ENCODE data around the gene BTG4.

The BTG4 gene

DNA sequence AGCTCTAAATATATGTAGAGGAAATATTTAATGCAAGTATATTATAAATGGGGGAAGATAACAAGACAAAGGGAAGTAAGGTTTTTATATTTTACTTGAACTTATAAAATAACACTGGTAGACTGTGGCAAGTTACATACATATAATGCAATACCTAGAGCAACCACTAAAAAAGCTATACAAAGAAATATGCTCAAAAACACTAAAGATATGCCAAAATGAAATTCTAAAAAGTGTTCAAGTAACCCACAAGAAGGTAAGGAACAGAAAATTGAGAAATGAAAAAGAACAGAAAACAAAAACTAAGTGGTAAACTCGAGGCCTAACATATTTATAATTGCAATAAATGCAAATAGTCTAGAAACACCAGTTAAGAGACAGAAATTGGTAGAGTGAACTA lies 32.5 kb downstream of the BTG4 start:
- no peak for FAIRE-seq

DNA sequence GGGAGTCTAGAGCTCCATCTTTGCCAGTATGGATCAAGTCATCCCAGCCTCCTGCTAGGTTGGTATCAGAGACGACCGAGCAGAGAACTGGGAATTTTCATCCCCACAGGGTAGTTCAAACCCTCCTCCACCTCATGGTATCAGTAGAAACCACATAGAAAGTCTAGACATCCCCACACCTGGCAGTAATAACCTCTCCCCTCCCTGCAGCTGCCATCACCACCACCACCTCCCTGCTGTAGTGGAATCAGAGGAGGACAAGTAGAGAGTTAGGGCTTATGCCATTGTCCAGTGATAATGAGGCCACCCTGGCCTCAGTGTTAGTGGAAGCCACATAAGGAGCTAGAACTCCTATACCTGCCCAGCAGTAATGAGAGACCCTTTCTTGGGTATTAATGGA lies 34.3 kb downstream of the BTG4 start:
- FAIRE-seq, result no peak

DNA sequence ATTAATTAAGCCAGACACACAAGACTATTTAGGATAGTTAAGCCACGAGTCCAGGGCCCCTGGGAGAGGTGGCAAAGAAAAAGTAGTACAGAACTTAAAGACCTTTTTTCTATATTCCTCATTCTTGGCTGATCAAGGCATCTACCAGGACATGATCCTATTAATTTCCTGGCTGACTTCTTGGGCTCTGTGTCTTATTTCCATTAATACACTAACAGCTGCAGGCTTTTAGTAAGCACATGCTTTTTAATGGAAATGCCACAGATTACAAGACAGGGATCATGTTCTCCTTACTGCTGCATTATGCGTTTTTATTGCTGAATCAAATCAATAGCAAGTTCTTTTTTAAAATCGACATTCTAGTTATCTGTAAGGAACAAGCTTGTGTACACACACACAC lies 35.2 kb downstream of the BTG4 start:
- no peak for FAIRE-seq

DNA sequence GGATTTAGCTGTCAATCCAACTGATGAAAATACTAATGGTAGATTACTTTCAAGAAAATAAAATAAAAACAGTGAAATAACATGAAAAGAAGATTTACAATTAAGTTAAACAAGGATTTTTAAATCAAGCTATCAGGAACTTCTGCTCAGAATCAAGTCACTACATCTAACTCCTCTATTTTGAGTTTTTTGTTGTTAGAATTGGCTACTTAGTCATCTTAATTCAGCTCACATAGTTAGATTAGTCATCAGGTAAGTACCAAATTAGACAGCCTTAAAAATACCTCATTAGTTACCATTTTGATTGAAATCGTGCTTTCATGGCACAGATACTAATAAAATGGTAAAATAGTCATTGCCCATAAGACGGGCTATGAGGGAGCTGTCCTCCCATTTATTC lies 35.8 kb downstream of the BTG4 start:
- no peak for FAIRE-seq

DNA sequence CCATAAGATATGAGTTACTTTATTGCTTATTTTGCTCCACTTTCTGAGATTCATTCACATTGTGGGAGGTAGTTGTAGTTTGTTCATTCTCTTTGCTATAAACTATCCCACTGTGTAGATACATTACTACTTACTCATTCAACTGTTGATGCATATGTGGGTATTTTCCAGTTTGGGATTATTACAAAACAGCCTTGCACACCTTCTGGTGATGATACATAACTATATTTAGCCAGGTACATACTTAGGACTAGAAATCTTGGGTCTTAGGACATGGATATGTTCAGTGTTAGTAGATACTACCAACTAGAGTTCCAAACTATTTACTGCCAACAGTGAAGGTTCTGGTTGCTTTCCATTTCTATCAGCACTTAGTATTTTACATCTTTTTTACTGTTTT lies 37.8 kb downstream of the BTG4 start:
- FAIRE-seq, result no peak

DNA sequence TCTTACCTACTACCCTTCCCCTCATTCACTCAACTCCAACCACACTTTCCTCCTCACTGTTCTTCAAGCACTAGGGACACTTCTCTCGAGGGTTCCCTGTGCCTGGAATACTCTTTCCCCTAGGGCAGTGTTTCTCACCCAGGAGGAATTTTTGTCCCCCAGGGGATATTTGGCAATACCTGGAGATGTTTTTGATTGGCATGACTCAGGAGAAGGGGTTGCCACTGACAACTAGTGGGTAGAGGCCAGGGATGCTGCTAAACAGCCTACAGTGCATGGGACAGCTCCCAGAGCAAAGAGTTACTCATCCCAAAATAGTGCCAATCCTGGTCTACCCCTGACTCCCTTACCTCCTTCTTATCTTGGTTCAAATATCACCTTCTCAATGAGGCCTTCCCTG lies 40.0 kb downstream of the BTG4 start:
- FAIRE-seq, result no peak

DNA sequence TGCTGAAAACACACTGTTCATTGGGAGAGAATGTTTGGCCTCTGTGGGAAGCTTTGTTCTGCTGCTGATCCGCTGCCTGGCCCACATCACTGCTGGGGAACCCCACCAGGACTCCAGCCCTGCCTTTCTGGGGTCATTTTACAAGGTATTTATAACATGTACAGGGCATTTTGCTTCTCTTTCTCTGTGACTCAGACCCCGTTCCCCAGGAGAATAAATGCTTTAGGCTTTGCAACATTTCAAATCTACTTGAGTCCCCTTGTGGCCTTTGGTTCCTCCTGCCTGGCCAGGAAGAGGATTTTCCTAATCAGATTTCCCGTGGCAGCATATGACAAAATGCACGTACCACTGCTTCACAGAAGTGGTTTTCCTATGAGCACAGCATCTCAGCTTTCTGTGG lies 43.0 kb downstream of the BTG4 start:
- no peak for FAIRE-seq

DNA sequence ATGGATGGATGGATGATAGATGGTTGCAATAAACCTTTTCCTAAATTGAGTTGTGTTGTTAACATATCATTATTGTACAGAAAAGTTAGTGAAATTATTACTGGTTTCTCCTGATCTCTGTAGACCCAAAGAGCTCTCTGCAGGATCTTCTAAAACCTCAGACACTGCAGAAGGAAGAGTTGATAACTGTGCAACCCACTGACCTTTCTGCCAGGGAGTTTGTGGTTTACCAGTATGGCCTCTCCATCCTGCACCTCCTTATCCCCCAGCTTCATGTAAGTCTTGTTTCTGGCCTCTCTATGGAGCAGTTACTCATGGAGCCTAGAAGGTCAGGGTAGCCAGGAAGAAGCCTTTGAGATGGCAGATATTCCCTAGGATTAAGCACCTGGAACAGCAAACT lies 45.6 kb downstream of the BTG4 start:
- no peak for FAIRE-seq

DNA sequence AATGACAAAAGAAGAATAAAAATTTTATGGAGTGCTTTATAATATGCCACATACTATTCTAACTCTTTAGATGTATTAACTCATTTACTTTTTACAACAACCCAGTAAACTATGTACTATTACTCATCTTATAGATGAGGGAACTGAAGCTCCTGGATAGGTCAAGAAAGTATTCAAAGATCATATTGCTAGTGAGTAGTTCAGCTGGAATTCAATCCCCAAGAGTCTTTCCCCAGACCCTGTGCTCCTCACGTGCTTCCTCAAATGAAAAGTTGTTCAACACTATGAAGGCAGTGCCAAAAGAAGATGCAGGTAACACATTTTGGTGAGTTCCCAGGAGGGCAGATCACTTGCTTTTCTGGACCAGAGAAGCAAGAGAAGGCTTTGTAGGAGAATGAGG lies 46.8 kb downstream of the BTG4 start:
- no peak for FAIRE-seq

DNA sequence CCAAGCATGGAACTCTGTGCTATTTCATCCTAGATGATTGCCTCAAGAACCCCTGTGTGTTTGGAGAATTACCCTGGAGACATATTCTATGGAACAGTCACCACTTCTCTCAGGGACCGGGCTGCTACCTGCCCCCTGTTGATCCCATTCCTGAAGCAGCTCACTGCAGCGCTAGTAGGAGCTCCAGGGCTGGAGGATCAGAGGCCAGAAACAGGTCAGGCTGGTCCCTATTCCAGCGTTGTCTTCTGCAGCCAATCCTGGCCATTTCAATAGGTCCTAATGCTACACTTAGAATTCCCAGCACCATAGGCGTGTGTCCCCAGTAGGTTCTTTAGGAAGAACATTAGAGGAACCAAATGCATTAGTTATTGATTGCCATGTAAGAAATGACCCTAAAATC lies 48.9 kb downstream of the BTG4 start:
- FAIRE-seq, result no peak

DNA sequence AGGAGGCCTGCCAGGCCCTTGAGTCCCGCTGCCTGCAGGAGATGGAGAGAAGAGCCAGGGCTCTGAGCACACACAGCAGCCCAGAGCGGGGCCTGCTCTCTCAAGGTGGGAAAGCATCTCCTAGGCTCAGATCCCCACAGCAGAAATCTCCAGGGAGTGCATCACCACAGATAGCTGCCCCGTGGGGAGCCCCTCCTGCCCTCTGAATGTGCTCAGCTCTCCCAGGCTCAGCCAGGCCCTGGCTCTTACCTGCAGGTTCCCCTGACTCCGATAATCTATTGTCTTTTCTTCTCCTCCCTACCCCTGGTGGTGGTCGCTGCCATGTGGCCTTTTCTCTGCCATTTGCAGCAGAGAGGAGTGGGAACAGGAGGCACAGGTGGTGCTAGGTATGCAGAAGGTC lies 49.9 kb downstream of the BTG4 start:
- no peak for FAIRE-seq

DNA sequence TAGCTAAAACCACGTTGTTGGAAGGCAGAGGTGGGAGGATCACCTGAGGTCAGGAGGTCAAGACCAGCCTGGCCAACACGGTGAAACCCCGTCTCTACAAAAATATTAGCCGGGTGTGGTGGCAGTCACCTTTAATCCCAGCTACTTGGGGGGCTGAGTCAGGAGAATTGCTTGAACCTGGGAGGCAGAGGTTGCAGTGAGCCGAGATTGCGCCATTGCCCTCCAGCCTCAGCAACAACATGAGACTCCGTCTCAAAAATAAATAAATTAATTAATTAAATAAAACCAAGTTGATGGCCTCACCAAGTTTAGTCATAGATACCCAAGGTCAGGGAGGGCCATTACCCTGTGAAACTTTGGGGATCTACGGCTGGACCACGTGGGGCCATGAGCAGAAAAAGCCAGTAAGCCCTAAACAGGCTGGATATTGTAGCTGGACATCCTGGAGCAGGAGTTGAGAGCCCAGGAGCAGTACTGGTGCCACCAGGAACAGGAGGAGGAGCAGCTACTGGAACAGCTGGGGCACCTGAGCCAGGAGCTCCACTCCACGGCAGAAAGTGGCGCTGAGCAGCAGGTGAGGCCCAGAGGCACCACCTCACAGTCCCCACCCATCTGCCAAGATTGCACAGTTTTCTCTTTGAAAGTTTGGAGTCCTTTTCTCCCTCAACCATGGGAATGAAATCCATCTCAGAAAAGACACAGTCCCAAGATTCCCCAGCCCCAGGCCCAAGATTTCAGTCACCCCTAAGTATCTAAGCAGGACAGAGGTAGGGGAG lies 50.5 kb downstream of the BTG4 start:
- no peak for FAIRE-seq

DNA sequence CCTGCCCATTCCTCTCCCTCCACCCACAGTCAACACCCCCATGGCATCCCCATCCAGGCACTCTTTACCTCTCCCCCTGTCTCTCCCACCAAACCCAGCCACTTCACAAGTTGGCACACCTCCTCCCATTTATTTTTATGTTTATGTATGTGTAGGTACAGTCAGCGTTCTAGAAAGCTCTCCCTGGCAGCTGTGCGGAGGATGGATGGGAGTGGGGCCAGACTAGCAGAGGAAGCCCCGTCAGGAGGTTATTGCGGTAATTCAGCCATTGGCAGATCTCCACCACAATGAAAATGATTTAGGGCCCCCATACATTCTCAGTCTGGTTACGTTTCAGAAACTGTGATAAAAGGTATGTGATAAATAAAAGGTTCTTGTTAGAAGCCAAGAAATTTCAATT lies 51.3 kb downstream of the BTG4 start:
- no peak for FAIRE-seq

DNA sequence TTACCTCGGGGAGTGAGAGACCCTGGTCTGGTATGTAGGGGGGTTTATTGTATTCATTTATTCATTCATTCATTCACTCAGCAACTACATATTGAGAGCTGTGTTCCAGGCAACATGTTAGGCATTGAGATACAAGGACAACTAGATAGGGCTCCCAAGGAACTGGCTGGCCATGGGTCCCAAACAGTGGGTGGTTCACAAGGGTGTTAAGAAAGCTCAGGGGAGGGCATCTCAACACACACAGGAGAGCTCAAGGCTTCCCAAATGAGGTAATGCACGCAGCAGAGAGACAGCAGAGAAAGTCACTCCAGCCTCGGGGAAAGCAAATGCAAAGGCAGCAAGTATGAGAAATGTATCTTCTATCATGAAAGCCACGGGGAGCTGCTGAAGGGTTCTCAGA lies 51.8 kb downstream of the BTG4 start:
- FAIRE-seq, result no peak

DNA sequence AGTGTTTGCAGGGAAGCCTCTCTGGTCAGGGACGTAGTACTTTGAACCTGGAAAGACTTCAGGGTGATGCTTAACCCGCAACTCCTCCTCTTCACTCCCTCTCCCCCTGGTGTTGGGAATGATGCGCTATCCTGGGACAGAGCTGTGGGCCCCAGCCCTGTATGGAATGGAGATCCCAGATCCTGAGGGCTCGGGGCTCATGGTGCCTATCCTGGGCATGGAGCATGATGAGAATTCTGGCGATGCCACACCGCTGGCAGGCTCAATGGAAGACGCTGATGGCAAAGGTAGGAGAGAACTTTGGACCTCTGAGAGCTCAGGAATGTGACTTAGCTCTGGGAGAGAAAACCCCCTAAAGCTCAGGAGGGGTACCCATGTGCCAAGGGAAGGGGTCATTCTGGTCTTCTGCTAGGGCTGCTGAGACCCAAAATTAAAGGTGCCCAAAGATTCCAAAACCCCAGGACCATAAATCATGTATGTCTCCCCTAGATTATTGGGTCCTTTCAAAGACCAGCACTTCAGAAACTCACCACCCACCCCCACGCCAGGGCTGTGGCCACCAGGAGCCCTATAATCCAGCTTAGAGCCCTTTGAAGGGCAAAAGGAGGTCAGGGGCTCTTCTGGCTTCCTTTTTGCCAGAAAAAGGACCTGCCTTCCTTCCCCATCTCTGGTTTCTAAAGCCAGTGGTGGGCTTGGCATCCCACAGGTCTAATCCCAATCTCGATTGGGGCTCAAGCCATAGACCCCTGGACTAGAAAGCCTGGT lies 52.5 kb downstream of the BTG4 start:
- FAIRE-seq, result no peak

DNA sequence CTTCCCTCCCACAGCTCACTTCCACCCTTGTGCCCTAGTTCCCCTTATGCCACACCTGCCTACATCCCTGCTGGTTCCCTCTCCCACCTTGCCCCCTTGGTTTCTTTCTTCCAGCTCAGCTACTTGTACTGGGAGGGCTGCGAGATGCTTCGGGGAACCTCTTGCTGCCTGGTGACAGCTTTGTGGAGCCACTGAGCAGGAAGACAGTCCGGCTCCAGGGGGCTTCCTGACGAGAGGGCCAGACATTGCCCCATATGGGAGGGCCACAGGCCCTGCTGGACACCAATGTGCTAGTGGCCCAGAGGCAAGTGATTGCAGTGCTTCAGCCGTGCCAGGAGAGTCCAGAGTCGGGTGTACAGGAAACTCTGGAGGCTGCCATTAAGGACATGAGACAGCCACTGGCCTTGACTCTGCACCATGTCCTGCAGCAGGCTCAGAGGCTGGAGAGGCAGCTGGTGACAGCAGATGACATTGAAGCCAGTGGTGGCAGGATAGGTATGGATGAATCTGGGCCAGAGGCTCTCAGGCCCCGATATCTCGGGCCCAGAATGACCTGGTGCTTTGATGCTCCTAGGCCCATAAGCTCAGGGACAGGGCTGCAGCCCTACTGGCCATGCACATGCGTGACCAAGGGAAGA lies 54.3 kb downstream of the BTG4 start:
- no peak for FAIRE-seq

DNA sequence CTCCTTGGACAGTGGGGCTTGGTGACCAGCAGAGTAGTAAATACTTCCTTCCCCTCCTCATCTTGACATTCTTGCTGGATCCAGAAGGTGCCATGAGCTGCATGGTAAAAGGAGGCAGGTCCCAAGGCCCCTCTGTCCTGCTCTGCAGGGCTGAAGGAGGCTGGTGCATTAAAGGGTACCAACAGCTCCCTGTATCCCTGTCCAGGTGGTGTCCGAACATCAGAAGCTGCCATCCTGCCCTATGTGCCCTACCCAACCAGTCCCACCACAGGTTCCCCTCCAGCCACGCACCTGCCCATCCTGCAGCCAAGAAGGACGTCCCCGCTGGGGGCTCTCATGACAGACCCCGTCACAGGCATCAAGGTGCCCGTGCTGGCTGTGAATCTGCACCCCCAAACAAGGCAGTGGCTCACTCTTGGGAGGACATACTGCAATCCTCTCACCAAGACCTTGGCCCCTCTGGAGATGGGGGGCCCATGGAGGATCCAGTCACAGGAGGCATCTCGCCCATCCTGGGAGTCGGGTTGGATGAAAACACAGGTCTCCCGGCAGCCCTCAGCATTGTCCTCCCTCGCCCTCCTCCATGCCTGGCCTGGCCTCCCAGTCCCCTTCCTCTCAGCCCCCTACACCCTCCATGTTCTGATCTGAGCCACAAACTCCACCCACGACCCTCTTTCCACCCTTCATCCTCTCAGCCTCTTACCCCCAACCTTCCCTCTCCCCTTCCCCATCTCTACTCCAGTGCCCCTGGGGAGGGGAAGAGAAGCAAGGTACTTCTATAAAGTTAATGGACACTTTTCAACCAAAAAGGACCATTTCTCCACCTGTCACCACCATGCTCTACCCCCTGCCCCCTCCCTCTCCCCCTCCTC lies 55.1 kb downstream of the BTG4 start:
- no peak for FAIRE-seq

DNA sequence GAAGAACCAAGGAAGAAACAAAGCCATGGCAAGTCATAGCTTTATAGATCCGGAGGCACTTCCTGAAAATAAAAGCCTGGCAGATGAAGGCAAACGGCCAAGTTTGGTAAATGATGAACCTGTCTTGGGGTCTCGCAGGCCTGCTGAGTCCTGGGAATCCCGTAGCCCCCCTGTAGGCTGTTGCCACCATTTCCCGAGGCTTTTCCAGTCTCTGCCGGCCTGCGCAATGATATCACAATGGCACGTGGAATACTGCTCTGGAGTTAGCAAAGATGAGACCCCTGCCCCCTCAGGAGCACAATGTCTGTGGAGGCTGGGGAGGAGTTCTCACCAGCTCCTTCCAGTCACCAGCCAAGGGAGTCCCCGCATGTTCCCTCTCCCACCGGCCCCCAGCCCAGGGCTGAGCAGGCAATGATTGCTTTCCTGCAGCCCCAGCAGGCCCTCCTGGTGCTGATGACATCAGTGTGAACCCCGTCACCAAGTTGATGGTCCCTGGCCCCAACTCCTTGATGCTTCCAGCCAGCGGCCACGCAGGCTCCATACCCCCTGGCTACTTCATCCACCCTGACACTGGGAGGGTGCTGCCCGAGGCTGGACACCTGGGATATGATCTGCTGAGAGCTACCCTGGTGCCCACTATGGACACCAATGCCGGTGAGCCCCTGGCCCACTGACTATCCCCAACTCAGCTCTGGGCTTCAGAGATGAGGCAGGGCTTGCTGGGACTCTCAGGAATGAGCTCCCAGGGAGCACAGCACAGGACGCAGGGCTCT lies 55.9 kb downstream of the BTG4 start:
- FAIRE-seq, result no peak

DNA sequence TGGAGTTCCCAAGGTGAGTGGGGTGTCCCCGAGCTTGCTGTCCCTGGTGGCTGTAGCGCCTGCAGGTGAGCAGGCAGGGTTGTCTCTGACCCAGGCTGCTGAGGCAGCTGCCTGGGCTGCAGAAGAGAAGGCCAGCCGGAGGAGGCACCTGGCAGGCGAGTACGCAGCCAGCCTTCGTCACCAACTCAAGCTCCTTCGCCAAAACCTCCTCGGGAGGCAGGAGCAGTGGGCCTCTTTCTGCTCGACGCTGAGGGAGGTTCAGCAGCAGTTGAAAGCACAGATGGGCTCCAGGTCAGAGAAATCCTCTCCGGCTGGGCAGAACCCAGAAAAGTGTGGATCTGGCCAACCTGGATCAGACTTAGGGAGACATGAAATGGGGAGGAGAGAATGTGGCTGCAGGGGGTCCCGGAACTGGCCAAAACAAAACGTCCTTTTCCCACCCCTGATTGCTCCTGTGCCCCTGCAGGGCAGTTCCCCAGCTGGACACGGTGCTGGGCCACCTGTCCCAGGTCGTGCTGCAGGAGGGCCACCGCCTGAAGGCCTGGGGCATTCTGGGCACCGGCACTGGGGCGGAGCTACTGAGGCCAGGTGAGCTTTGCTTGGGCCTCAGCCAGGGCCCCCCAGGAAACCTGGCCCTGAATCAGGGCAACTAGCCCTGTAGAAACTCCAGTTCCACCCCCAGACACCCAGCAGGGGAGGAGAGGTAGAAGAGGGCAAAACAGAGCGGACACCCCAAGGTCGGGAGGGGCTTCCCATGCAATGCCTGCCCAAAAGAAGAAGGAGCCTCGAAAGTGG lies 56.7 kb downstream of the BTG4 start:
- FAIRE-seq, result no peak

DNA sequence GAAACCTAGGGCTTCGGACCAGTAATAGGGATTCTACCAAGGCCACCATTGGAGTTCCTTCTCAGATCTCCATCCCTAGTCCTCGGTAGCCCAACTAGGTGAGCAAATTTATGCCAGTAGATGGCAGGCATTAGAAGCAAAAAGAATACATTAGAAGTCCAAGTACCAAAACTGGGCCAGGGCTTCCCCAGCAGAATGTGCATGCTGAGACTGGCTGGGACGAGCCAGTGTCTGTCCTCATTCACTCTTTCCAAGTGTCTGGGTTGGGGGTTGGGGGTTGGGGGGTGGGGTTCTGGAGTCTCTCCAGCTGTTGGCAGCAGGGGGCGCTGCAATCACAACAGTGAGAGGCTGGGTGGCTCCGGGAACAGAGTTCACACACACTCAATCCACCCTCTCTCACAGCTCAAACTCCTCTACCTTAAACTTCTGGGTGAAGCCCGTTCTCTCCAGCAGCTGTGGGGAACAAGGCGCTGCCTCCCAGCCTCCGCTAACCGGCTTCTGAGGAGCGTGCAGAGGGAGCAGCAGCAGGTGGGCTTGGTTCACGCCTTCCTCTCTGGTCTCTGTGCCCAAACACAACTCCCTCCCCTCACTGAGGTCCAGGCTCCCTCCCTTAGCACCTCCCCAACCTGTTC lies 57.5 kb downstream of the BTG4 start:
- FAIRE-seq, result no peak

All from G401.6 (cell line).